SK-N-SH treated with all-trans-retinoic acid at 6 μM for 48 hours (cell line): ENCODE measurements around the gene CCN5.

Experiments
- ATAC-seq: fragments of 200-7000 bp; cut with Tn5 transposase; 3 replicates; pipeline ENCODE4 v1.9.1; 2020; ENCODE audit warnings: mild to moderate bottlenecking, moderate library complexity
- ARNTL ChIP-seq: fragments of 450-650 bp; formaldehyde crosslinking; IDR thresholded peaks from 2 replicates; pipeline ENCODE4 v1.5.0; 2020; ENCODE audit warnings: low read depth, mild to moderate bottlenecking, moderate library complexity, borderline replicate concordance
- BACH2 ChIP-seq: fragments of 250-450 bp; sonication (Bioruptor Pico); IDR thresholded peaks from 2 replicates; pipeline ENCODE4 v1.9.0; 2021; ENCODE audit warnings: mild to moderate bottlenecking, borderline replicate concordance
- CSDC2 ChIP-seq: fragments of 250-450 bp; sonication (Bioruptor Pico); IDR thresholded peaks from 2 replicates; pipeline ENCODE4 v1.5.0; 2020; ENCODE audit warnings: mild to moderate bottlenecking, moderate library complexity
- PPARA ChIP-seq: fragments of 250-450 bp; sonication (Bioruptor Pico); IDR thresholded peaks from 2 replicates; pipeline ENCODE4 v1.5.0; 2020; ENCODE audit warnings: mild to moderate bottlenecking, borderline replicate concordance
- TCF4 ChIP-seq: fragments of 250-450 bp; sonication (Bioruptor Pico); IDR thresholded peaks from 2 replicates; pipeline ENCODE4 v1.8.0; 2021; ENCODE audit warnings: mild to moderate bottlenecking, moderate library complexity, borderline replicate concordance
- TOX ChIP-seq: fragments of 250-450 bp; sonication (Bioruptor Pico); IDR thresholded peaks from 2 replicates; pipeline ENCODE4 v1.8.0; 2021; ENCODE audit warnings: mild to moderate bottlenecking, moderate library complexity, borderline replicate concordance
- ZC3H10 ChIP-seq: fragments of 250-450 bp; sonication (Bioruptor Pico); IDR thresholded peaks from 2 replicates; pipeline ENCODE4 v1.5.1; 2021; ENCODE audit warnings: mild to moderate bottlenecking, moderate library complexity
- ZNF565 ChIP-seq: fragments of 450-650 bp; formaldehyde crosslinking; conservative IDR thresholded peaks from 2 replicates; pipeline ENCODE4 v1.5.0; 2020; ENCODE audit warnings: low read depth, mild to moderate bottlenecking, moderate library complexity
- ZNF70 ChIP-seq: fragments of 450-650 bp; formaldehyde crosslinking; IDR thresholded peaks from 2 replicates; pipeline ENCODE4 v1.5.0; 2020; ENCODE audit warnings: mild to moderate bottlenecking, moderate library complexity
- ZNF8 ChIP-seq: fragments of 450-650 bp; formaldehyde crosslinking; IDR thresholded peaks from 2 replicates; pipeline ENCODE4 v1.5.0; 2020; ENCODE audit warnings: mild to moderate bottlenecking, moderate library complexity
- TF ChIP-seq, protein P1 (sequence below): fragments of 250-450 bp; sonication (Bioruptor Pico); IDR thresholded peaks from 2 replicates; pipeline ENCODE4 v1.5.1; 2021; ENCODE audit warnings: mild to moderate bottlenecking, moderate library complexity

Gene CCN5

DNA sequence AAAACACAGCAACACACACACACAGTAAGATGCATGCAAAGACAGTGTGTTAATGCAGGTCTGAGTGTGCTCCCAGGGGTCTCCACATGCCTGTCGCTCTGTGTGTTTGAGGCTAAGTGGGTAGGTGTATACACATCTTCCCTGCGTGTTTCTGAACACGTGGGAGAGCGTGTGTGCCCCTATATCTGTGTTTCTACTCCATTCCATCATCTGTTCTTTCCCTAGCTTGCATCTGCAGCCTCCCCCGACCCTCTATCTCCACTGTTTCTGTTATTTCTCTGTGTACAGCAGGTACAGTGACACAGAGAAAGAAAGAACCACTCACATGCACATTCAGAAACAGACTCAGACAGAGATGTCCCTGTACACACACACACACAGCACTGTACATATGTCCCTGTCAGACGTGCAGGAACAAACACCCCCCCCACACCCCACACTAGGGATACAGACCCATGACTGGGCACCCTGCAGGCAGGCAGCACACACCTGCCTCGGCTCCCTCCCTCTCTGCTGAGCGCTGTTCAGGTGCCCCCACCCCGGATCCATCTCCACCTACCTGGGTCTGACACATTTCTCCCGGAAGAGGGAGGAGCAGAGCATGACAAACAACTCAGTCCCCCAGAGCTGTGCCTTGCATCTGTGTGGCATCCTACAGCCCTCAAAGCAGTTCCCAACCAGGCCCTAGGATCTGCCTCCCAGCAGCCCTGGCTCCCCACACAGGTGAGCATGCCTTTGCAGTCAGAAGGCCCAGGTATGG lies 58.1 kb downstream of the CCN5 start:
- ATAC-seq = no peak
- no peak for TF ChIP-seq PPARA
- TF ChIP-seq BACH2 (CRISPR knock-in tag) = no peak
- TF ChIP-seq ZNF70 (CRISPR knock-in tag) = no peak
- TF ChIP-seq, protein P1, sequence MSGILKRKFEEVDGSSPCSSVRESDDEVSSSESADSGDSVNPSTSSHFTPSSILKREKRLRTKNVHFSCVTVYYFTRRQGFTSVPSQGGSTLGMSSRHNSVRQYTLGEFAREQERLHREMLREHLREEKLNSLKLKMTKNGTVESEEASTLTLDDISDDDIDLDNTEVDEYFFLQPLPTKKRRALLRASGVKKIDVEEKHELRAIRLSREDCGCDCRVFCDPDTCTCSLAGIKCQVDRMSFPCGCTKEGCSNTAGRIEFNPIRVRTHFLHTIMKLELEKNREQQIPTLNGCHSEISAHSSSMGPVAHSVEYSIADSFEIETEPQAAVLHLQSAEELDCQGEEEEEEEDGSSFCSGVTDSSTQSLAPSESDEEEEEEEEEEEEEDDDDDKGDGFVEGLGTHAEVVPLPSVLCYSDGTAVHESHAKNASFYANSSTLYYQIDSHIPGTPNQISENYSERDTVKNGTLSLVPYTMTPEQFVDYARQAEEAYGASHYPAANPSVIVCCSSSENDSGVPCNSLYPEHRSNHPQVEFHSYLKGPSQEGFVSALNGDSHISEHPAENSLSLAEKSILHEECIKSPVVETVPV (CRISPR knock-in tag) = no peak
- no peak for TF ChIP-seq ZC3H10 (CRISPR knock-in tag)
- no peak for TF ChIP-seq TCF4 (CRISPR knock-in tag)
- TF ChIP-seq ARNTL = no peak

DNA sequence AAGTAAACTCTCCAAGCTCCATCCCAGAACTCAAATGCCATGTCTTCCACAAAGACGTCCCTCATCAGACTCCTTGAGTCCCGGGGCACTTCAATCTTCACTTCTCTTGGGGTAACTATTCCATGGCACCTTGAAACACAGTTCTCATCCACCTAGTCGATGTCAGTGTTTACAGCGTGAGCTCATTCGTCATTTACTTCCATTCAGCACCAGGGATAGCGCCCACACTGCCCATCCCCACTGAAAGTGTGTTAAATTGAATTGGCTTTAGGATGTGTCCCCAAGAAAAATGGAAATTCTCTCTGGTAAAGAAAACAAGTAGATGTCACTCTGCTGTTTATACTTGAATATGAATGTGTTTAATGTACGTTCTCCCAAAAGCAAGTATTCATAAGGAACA lies 61.8 kb downstream of the CCN5 start:
- TF ChIP-seq ARNTL (no peak), TOX (CRISPR knock-in tag) (no peak), ZNF8 (CRISPR knock-in tag) (no peak), ZNF565 (no peak), CSDC2 (CRISPR knock-in tag) (no peak)
- ATAC-seq = no peak
